Limb (tissue), 2 donors: ENCODE data around the gene ACTR5.

Experiments used
- DNase-seq, 2 donors: peaks; one replicate each; pipeline ENCODE4 v3.0.0-alpha.2; 2016; ENCODE audit errors: extremely low spot score in 2 of 2

ACTR5 gene

GRCh38 chr20:38748097-38748860 is at the start of gene ACTR5:
TSS of gene ACTR5 (plus strand) at chr20:38748460. CDS start at chr20:38748479, 19 bp downstream.
- DNase-seq, result peak; percentile 90 to 99

- DNase-seq, result no peak
These were observed 49.7 kb upstream of the ACTR5 start for GRCh38 chr20:38698541-38698940.

DNA sequence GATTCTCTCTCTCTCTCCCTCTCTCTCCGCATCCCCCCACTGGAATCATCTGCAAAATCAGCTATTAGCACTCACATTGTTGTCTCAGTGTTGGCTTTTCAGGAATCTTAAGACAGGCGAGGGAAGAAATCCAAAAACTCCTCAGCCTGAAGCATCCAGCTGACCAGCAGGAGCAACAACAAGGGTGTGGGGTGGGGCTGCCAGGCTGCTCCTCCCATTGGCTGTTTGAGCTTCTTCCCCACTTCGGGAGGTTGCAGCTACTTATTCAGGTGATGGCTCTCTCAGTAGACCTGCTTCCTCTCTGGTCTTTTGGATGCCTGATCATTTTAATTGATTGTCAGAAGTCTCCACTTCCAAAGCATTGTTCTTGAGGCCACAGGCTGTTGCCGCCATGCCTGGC is 48.1 kb upstream of the ACTR5 start:
- DNase-seq, result no peak

DNA sequence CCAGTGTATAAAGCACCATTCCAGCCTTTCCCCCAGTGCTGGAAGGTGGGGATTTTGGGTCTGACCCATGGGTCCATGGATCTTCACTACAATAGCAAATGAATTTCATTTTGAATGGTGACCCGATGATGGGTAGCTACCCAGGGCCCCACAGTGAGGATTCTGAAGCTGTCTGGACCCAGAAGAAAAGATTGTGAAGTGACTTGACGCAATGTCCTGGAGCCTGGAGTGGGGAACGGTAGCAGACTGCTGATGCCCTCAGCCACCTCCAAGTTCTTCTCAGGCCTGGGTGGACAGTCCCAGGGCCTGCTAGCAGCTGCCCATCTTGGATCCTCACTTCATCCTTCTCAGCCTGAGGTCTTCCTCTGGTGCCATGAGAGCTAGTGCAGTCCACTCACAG is 47.3 kb upstream of the ACTR5 start:
- no peak for DNase-seq

DNA sequence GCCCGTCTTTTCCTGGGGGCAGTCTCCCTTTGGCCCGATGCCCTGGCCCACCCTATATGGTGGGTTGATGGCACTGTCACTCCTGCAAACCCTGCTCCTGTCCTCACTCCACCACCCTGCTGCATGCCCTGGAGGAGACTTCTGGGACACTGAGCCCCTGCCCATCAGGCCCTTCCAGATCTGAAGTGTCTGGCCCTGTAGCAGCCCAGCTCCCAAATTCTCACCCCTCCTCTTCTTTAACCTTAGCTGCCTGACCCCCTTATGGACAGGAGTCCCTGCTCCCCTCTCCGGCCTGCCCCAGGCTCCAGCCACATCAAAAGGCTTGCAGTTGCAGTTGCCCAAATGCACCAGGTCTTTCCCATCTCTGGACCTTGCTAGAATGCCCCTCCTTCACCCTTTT is 44.7 kb upstream of the ACTR5 start:
- no peak for DNase-seq

GRCh38 chr20:38704136-38704535 is 44.1 kb upstream of the ACTR5 start:
- DNase-seq, result no peak

DNA sequence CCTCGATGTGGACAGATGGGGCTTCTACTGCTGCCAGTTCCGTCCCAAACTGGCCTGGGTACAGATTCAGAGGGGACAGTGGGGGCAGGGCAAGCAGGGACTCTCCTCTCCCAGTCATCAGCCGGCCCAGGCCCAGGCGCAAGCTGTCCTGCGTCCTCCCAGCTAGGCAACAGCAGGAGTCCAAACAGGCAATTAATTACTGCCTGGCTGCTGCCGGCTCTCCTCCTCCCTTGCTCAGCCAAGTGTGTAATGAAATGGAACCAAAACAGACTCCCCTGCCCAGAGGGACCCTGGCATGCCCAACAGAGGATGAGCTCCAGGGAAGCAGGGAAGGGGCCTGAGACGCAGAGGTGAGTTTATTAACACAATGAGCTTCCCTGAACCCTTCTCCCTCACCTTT is 41.8 kb upstream of the ACTR5 start:
- DNase-seq, result peak in 1 of 2 donors; percentile 36

- DNase-seq, result no peak
These were observed 34.0 kb upstream of the ACTR5 start for GRCh38 chr20:38714308-38714707.

- DNase-seq, result no peak
These were observed 32.6 kb upstream of the ACTR5 start for GRCh38 chr20:38715646-38716045.

- DNase-seq, result peak in 1 of 2 donors; percentile 33
These were observed 25.6 kb upstream of the ACTR5 start for GRCh38 chr20:38722683-38723016.

GRCh38 chr20:38723017-38723847 is 25.0 kb upstream of the ACTR5 start:
- DNase-seq, result peak in 1 of 2 donors; percentile 42

- DNase-seq, result peak in 1 of 2 donors; percentile 66
These were observed 24.2 kb upstream of the ACTR5 start, which contains the start of gene SLC32A1 for GRCh38 chr20:38723848-38724625. TSS of gene SLC32A1 (plus strand) at chr20:38724486. CDS start at chr20:38724725, 239 bp downstream.

GRCh38 chr20:38724626-38725147 is 23.6 kb upstream of the ACTR5 start:
- DNase-seq, result no peak

GRCh38 chr20:38725148-38725901 is 22.9 kb upstream of the ACTR5 start:
- peak in 1 of 2 donors; percentile 36 for DNase-seq

DNA sequence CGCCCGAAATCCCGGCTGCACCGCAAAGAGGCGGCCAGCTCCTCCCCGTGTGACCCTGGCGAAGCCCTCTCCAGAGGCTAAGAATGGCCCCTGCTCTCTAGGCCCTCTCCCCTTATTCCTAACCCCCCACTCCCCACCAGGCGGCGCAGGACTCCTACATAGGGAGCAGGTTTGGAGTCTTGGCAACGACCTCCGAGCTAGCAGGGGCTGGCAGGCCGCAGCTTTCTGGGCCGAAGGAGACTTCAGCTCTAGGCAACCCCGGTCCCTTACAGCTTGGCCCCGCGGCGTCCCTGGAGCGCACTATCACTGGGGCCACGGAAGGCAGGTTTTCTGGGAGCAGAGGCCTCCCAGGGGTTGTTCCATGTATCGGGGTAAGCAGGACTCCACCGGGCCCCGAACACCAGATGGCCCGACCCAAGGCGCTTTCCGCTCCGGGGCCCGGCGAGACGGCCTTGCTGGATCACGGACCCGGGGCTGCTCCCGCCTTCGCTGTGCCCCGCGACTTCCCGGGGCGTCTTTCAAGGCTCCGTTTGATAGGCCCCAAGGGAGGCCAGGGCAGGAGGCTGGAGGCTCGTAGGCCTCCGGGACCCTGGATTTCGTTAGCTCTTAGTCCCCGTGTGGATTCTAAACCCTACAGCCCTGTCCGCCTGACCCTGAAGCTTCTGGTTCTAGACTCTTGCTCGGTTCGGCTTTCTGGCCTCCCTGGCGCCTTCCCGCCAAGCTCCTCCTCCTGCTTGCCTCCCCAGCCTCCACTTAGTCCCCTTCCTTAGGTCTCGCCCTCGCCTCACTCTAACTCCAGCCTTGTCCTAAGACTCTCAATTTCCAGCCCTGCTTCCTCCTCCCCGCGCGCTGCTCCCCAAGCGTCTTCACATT is 22.1 kb upstream of the ACTR5 start:
- peak; percentile 42 to 80 for DNase-seq

- peak in 1 of 2 donors; percentile 85 for DNase-seq
These were observed 21.3 kb upstream of the ACTR5 start for GRCh38 chr20:38726804-38727606.

- no peak for DNase-seq
These were observed 20.6 kb upstream of the ACTR5 start for GRCh38 chr20:38727607-38728190.

- peak in 1 of 2 donors; percentile 42 for DNase-seq
These were observed 20.0 kb upstream of the ACTR5 start for GRCh38 chr20:38728191-38728781.
